Muscle layer of duodenum (tissue), 2 donors: Measurements from ENCODE around the gene WIZ.
"Not testable (repeated sequence)": the region's sequence is repeated elsewhere in the genome, so short reads cannot be mapped to it uniquely, and the experiment has no call there.

Experiments
- H3K27ac ChIP-seq: one replicate; pipeline ENCODE4 v1.7.0; 2013; ENCODE audit warnings: mild to moderate bottlenecking, low read length
- H3K27me3 ChIP-seq: one replicate; pipeline ENCODE4 v1.7.0; 2013; ENCODE audit warnings: low read depth, mild to moderate bottlenecking, control low read depth, low read length
- H3K36me3 ChIP-seq, 2 donors: one replicate each; pipeline ENCODE4 v1.7.0; 2013; ENCODE audit warnings: low read length in 2 of 2, control low read depth in 1 of 2, mild to moderate bottlenecking in 1 of 2; ENCODE audit not compliant: insufficient read depth in 2 of 2, control insufficient read depth in 1 of 2
- H3K4me1 ChIP-seq, 2 donors: one replicate each; pipeline ENCODE4 v1.7.0; 2013; ENCODE audit warnings: low read length in 2 of 2, mild to moderate bottlenecking in 2 of 2, control low read depth in 1 of 2, moderate library complexity in 1 of 2; ENCODE audit not compliant: insufficient read depth in 2 of 2, control insufficient read depth in 1 of 2
- H3K4me3 ChIP-seq, 2 donors: one replicate each; pipeline ENCODE4 v1.7.0; 2013; ENCODE audit warnings: low read length in 2 of 2, low read depth in 1 of 2, mild to moderate bottlenecking in 1 of 2
- H3K9me3 ChIP-seq, 2 donors: one replicate each; pipeline ENCODE4 v1.7.0; 2013; ENCODE audit warnings: low read length in 2 of 2, control low read depth in 1 of 2, mild to moderate bottlenecking in 1 of 2; ENCODE audit not compliant: control insufficient read depth in 1 of 2
- donor health status: healthy.

The WIZ gene

GRCh38 chr19:15397236-15397635 is 52.5 kb downstream of the WIZ start:
- H3K9me3 ChIP-seq, result no peaks in the 10 kb centered on the region
- H3K27me3 ChIP-seq, result no peaks in the 10 kb centered on the region
- peaks cover 43 to 78% of the 10 kb centered on the region in 2 donors for H3K36me3 ChIP-seq
- no peak overlapping the region for H3K4me3 ChIP-seq
- H3K4me1 ChIP-seq, result peaks cover 0 to 19% of the 10 kb centered on the region in 2 donors
- H3K27ac ChIP-seq, result no peak overlapping the region

- peaks cover 0 to 11% of the 10 kb centered on the region in 2 donors for H3K4me1 ChIP-seq
- no peaks in the 10 kb centered on the region for H3K27me3 ChIP-seq
- no peak overlapping the region for H3K4me3 ChIP-seq
- H3K9me3 ChIP-seq, result no peaks in the 10 kb centered on the region
- H3K36me3 ChIP-seq, result peaks cover 42 to 79% of the 10 kb centered on the region in 2 donors
- H3K27ac ChIP-seq, result no peak overlapping the region
These were observed 53.3 kb downstream of the WIZ start for GRCh38 chr19:15396436-15396835.

- not testable (repeated sequence) for H3K27me3 ChIP-seq, H3K27ac ChIP-seq, H3K4me1 ChIP-seq, H3K4me3 ChIP-seq, H3K9me3 ChIP-seq
- peaks cover 44 to 67% of the 10 kb centered on the region in 2 donors for H3K36me3 ChIP-seq
These were observed 54.5 kb downstream of the WIZ start for GRCh38 chr19:15395251-15395650.

- Histone ChIP-seq H3K4me3 (no peak overlapping the region), H3K9me3 (no peaks in the 10 kb centered on the region), H3K4me1 (peaks cover 0 to 4% of the 10 kb centered on the region in 2 donors), H3K27ac (no peak overlapping the region), H3K36me3 (peaks cover 40 to 59% of the 10 kb centered on the region in 2 donors), H3K27me3 (no peaks in the 10 kb centered on the region)
These were observed 55.3 kb downstream of the WIZ start for GRCh38 chr19:15394426-15394825.

- H3K27ac ChIP-seq, result no peak overlapping the region
- no peak overlapping the region for H3K4me3 ChIP-seq
- H3K36me3 ChIP-seq, result peaks cover 37 to 55% of the 10 kb centered on the region in 2 donors
- H3K27me3 ChIP-seq, result no peaks in the 10 kb centered on the region
- H3K9me3 ChIP-seq, result no peaks in the 10 kb centered on the region
- peaks cover 0 to 4% of the 10 kb centered on the region in 2 donors for H3K4me1 ChIP-seq
These were observed 55.8 kb downstream of the WIZ start for GRCh38 chr19:15393963-15394362.

- H3K36me3 ChIP-seq, result peaks cover 13 to 23% of the 10 kb centered on the region in 2 donors
These were observed 58.9 kb downstream of the WIZ start for GRCh38 chr19:15390814-15391213.

GRCh38 chr19:15381864-15382263 is 67.9 kb downstream of the WIZ start:
- H3K4me3 ChIP-seq, result no peak overlapping the region
- no peak overlapping the region for H3K27ac ChIP-seq
- peaks cover 0 to 6% of the 10 kb centered on the region in 2 donors for H3K36me3 ChIP-seq
- no peaks in the 10 kb centered on the region for H3K27me3 ChIP-seq
- no peaks in the 10 kb centered on the region for H3K9me3 ChIP-seq
- H3K4me1 ChIP-seq, result peaks cover 4 to 22% of the 10 kb centered on the region in 2 donors

More at GRCh38 chr19:15390814-15391213, 58.9 kb downstream of the WIZ start:
- Histone ChIP-seq H3K9me3 (no peaks in the 10 kb centered on the region), H3K27me3 (no peaks in the 10 kb centered on the region), H3K27ac (no peak overlapping the region), H3K4me3 (no peak overlapping the region), H3K4me1 (peaks cover 0 to 4% of the 10 kb centered on the region in 2 donors)

GRCh38 chr19:15381429-15381828 is 68.3 kb downstream of the WIZ start:
- H3K27ac ChIP-seq, result no peak overlapping the region
- H3K4me3 ChIP-seq, result no peak overlapping the region
- H3K27me3 ChIP-seq, result no peaks in the 10 kb centered on the region
- peaks cover 4 to 25% of the 10 kb centered on the region in 2 donors for H3K4me1 ChIP-seq
- no peaks in the 10 kb centered on the region for H3K9me3 ChIP-seq
- peaks cover 0 to 6% of the 10 kb centered on the region in 2 donors for H3K36me3 ChIP-seq

- Histone ChIP-seq H3K4me3 (peak overlapping the region; percentile 39 to 98), H3K27me3 (no peaks in the 10 kb centered on the region), H3K27ac (no peak overlapping the region), H3K36me3 (peaks cover 0 to 6% of the 10 kb centered on the region in 2 donors), H3K4me1 (peaks cover 4 to 32% of the 10 kb centered on the region in 2 donors), H3K9me3 (no peaks in the 10 kb centered on the region)
These were observed 69.6 kb downstream of the WIZ start for GRCh38 chr19:15379999-15380647.

- Histone ChIP-seq H3K27ac (peak within 1 kb of the TSS; percentile 83), H3K4me1 (peaks cover 4 to 40% of the 10 kb centered on the region in 2 donors), H3K27me3 (no peaks in the 10 kb centered on the region), H3K36me3 (peaks cover 0 to 6% of the 10 kb centered on the region in 2 donors), H3K4me3 (peak within 1 kb of the TSS; percentile 86 to 98), H3K9me3 (no peaks in the 10 kb centered on the region)
These were observed 70.4 kb downstream of the WIZ start, which contains the start of gene AKAP8 for GRCh38 chr19:15379083-15379998. Gene AKAP8, minus strand, starts transcription at chr19:15379787. Its CDS starts 56 bp downstream, at chr19:15379731.

GRCh38 chr19:15378534-15379082 is 71.1 kb downstream of the WIZ start:
- peaks cover 4 to 46% of the 10 kb centered on the region in 2 donors for H3K4me1 ChIP-seq
- H3K27ac ChIP-seq, result peak overlapping the region; percentile 83
- H3K27me3 ChIP-seq, result no peaks in the 10 kb centered on the region
- peaks cover 0 to 6% of the 10 kb centered on the region in 2 donors for H3K36me3 ChIP-seq
- peak overlapping the region; percentile 86 to 98 for H3K4me3 ChIP-seq
- H3K9me3 ChIP-seq, result no peaks in the 10 kb centered on the region
